Measurements from ENCODE around the gene PXDN. TPM values are rescaled to one million over a fixed set of nuclear protein-coding genes. Genes with fewer than 3 reads are reported as not detected.

Gene PXDN
- total and polyA plus RNA-seq, 9 of the 15 experiments (the other 6 are each of a cell fraction or from before 2014, with no cell fraction given), result 0.49 TPM; not detected in 8

GRCh38 chr2:1605102-1606045 is 138.9 kb downstream of the PXDN start:
- BruUV-seq (replicated peaks), result no TSS peak
- Histone ChIP-seq H3K36me3 (ENCODE audit: control insufficient read depth, insufficient read depth, low read length) (no peaks in the 10 kb centered on the region), H3K27me3 (ENCODE audit: control insufficient read depth in 2 of 2, insufficient read depth in 2 of 2, low read length in 2 of 2) (peaks cover 2 to 55% of the 10 kb centered on the region in 2 experiments; a peak in 2 of 5 replicates), H3K9me3 (replicated peaks; ENCODE audit: control insufficient read depth, insufficient read depth, low read depth, low read length) (no peaks in the 10 kb centered on the region), H3K4me1 (replicated peaks in 1 of 2; ENCODE audit: control insufficient read depth in 2 of 2, insufficient read depth in 2 of 2, low read length in 2 of 2) (peaks cover 0 to 7% of the 10 kb centered on the region in 2 experiments; a peak in 1 of 5 replicates), H3K4me3 (no peak overlapping the region), H3K9me1 (ENCODE audit: control insufficient read depth, insufficient read depth, low read length) (peaks cover 4% of the 10 kb centered on the region), H2AFZ (ENCODE audit: low read depth, low read length) (no peak overlapping the region), H3K9ac (ENCODE audit: insufficient read depth in 1 of 2, low read depth in 2 of 2, low read length in 2 of 2) (no peak overlapping the region), H3K4me2 (ENCODE audit: insufficient read depth, low read length) (no peak overlapping the region), H3K27ac (ENCODE audit: extremely low read depth, low read depth, low read length) (no peak overlapping the region), H3K79me2 (ENCODE audit: control insufficient read depth, insufficient read depth, low read length) (no peaks in the 10 kb centered on the region), H4K20me1 (replicated peaks; ENCODE audit: control insufficient read depth, insufficient read depth, low read length) (no peaks in the 10 kb centered on the region; the same call in 1 of the 2 replicates)
- CTCF ChIA-PET (ENCODE audit: low intra/inter-chr PET ratio), result no interaction called here
- intact Hi-C loops (cut with micrococcal nuclease), result no loop called here
- no peak for TF ChIP-seq CREB1 (IDR thresholded peaks at IDR 0.05)
- TF ChIP-seq CREB1 (CRISPR knock-in tag; IDR thresholded peaks at IDR 0.05), result 0 out of 2 replicates have a peak, but pooled peaks have one; percentile 22
- no peak for TF ChIP-seq GTF2F1 (IDR thresholded peaks at IDR 0.05; ENCODE audit: low read depth, low read length)
- 0 out of 2 replicates have a peak, but pooled peaks have one; percentile 32 for TF ChIP-seq CREM (IDR thresholded peaks at IDR 0.05; ENCODE audit: low read depth)
- TF ChIP-seq ATF1 (CRISPR knock-in tag; IDR thresholded peaks at IDR 0.05), result 0 out of 2 replicates have a peak, but pooled peaks have one; percentile 24
- peak; percentile 44 for TF ChIP-seq ATF1 (tag; IDR thresholded peaks at IDR 0.05)
- WGBS (ENCODE audit: insufficient coverage, low coverage, missing lambda C conversion rate), result under 1% methylated on average over 25 of the region's 32 CpGs
- in situ Hi-C loops (cut with MboI), result no loop called here
- POLR2A ChIA-PET, result interaction anchor here (0.7 kb wide), 1 partner anchor 1040 kb away, joined by 4 read pairs; no protein-coding TSS in a partner anchor
- no peak for FAIRE-seq
- peak; percentile 43 for ATAC-seq
- no peak for DNase-seq (ENCODE audit: extremely low read depth in 1 of 4, low spot score in 3 of 4)

Measured in K562 (cell line).